ENCODE measurements around the gene CRHR2. TPM values are rescaled to one million over a fixed set of nuclear protein-coding genes. Genes with fewer than 3 reads are reported as not detected.

CRHR2 gene
- total and polyA plus RNA-seq, 11 donors: 0.06 to 1.6 (median 0.71) TPM; not detected in 1

- WGBS, 4 donors: 11 to 28% (median 17%) methylated on average over 2 of the region's 2 CpGs
- ATAC-seq (no peak), DNase-seq (no peak)
- intact Hi-C loops (cut with DNase I): loop anchor here in 4 of 10 donors (5.0 kb wide), 2 partner anchors 58 to 63 kb away; no protein-coding TSS in a partner anchor
- H3K27me3 ChIP-seq: peaks cover 13 to 57% (median 32%) of the 10 kb centered on the region in 9 donors
- no peak overlapping the region for H3K27ac ChIP-seq
- H3K4me3 ChIP-seq: no peak overlapping the region
- TF ChIP-seq POLR2A (IDR thresholded peaks at IDR 0.05): no peak
- TF ChIP-seq CTCF (IDR thresholded peaks at IDR 0.05): no peak
- no peaks in the 10 kb centered on the region for H3K36me3 ChIP-seq
- H3K9me3 ChIP-seq: no peaks in the 10 kb centered on the region
- peaks cover 4 to 22% (median 12%) of the 10 kb centered on the region in 12 donors for H3K4me1 ChIP-seq
These were observed 2.6 kb downstream of the CRHR2 start for GRCh38 chr7:30679664-30680063.

GRCh38 chr7:30678805-30679204, 3.5 kb downstream of the CRHR2 start:
- DNase-seq (no peak), ATAC-seq (no peak)
- Histone ChIP-seq H3K4me3 (no peak overlapping the region), H3K27me3 (peaks cover 13 to 50% (median 32%) of the 10 kb centered on the region in 9 donors), H3K4me1 (peaks cover 4 to 20% (median 12%) of the 10 kb centered on the region in 12 donors), H3K36me3 (no peaks in the 10 kb centered on the region), H3K9me3 (no peaks in the 10 kb centered on the region), H3K27ac (no peak overlapping the region)
- 88 to 91% (median 88%) methylated on average over 2 of the region's 2 CpGs for WGBS, 4 donors
- intact Hi-C loops (cut with DNase I): no loop called here
- TF ChIP-seq CTCF (IDR thresholded peaks at IDR 0.05): no peak
- no peak for TF ChIP-seq POLR2A (IDR thresholded peaks at IDR 0.05)

DNA sequence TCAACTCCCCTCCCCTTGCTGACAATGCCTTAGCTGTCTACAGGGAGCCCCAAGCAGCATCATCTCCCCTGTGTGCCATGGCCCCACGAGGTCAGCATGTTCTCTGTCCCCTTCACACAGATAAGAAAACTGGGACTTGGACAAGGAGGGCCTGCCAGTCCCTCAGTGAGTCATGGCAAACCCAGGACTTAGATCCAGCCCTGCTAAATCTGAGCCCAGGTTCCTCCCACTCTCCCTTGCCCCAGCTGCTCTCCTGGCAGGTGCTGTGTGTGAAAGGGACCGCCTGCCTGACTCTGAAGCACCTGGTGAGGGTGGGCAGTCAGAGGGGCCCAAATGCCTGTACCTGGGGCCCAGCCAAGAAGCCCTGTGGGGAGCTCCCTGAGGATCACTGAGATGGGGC, 7.4 kb downstream of the CRHR2 start:
- DNase-seq: no peak
- H3K4me1 ChIP-seq: no peaks in the 10 kb centered on the region
- 20 to 48% (median 47%) methylated on average over 2 of the region's 2 CpGs for WGBS, 4 donors
- peak in 2 of 4 donors; percentile 16 to 48 for ATAC-seq
- no peak for TF ChIP-seq POLR2A (IDR thresholded peaks at IDR 0.05)
- no peak for TF ChIP-seq CTCF (IDR thresholded peaks at IDR 0.05)
- no peak overlapping the region for H3K4me3 ChIP-seq
- H3K27ac ChIP-seq: no peak overlapping the region
- intact Hi-C loops (cut with DNase I): no loop called here
- peaks cover 0 to 13% (median 5%) of the 10 kb centered on the region in 9 donors for H3K27me3 ChIP-seq
- no peaks in the 10 kb centered on the region for H3K36me3 ChIP-seq
- no peaks in the 10 kb centered on the region for H3K9me3 ChIP-seq

DNA sequence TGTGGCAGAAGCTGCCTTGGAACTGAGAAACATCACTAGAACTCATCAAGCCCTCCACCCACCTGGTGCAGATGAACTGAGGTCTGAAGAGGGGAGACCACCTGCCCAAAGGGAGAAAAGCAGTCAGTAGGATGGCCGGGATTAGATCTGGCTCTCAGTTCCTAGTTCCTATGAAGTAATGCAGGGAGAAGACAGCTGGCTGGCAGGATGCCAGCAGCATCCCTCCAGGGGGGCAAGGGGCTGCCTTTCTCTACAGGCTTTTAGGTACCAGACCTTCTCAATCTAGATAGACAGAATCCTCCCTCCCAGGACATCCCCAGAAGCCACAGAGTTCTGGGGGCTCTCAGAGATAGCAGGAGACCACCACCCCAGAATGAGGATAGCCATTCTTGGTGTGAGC, 7.8 kb downstream of the CRHR2 start:
- Histone ChIP-seq H3K36me3 (no peaks in the 10 kb centered on the region), H3K27ac (no peak overlapping the region), H3K9me3 (no peaks in the 10 kb centered on the region), H3K27me3 (peaks cover 0 to 10% (median under 1%) of the 10 kb centered on the region in 9 donors), H3K4me1 (no peaks in the 10 kb centered on the region), H3K4me3 (no peak overlapping the region)
- WGBS, 4 donors: 22 to 57% (median 30%) methylated on average over 1 of the region's 1 CpG
- TF ChIP-seq POLR2A (IDR thresholded peaks at IDR 0.05): no peak
- TF ChIP-seq CTCF (IDR thresholded peaks at IDR 0.05): no peak
- intact Hi-C loops (cut with DNase I): no loop called here
- ATAC-seq (no peak), DNase-seq (no peak)

All from heart left ventricle (tissue), 16 donors.